ENCODE data around the gene HTRA1.

Gene HTRA1

DNA sequence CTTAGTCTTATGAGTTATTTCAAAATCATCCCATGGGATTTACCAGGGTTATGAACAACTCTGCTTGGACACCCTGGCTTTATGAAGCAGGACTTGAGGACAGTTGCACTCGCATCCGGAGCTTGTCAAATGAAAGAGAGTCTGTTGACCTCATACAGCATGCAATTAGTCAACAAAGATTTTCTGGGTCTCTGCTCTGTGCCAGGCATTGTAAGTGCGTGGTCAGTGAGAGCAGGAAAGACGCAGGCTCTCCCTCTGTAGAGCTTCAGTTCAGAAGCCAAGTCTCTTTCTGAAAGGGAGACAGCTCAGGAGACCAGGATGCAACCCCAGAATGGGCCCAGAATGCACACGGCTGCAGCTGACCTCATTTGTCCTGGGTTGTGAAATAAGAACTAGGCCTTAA is 53.7 kb downstream of the HTRA1 start:
- Mint-ChIP-seq H3K27ac (no peak overlapping the region), H3K4me1 (ENCODE audit: low read depth) (peaks cover 7% of the 10 kb centered on the region), H3K27me3 (peaks cover 7% of the 10 kb centered on the region), H3K4me3 (no peak overlapping the region), H3K9me3 (no peaks in the 10 kb centered on the region), H3K36me3 (ENCODE audit: low read depth) (no peaks in the 10 kb centered on the region)
- intact Hi-C loops (cut with micrococcal nuclease): no loop called here

DNA sequence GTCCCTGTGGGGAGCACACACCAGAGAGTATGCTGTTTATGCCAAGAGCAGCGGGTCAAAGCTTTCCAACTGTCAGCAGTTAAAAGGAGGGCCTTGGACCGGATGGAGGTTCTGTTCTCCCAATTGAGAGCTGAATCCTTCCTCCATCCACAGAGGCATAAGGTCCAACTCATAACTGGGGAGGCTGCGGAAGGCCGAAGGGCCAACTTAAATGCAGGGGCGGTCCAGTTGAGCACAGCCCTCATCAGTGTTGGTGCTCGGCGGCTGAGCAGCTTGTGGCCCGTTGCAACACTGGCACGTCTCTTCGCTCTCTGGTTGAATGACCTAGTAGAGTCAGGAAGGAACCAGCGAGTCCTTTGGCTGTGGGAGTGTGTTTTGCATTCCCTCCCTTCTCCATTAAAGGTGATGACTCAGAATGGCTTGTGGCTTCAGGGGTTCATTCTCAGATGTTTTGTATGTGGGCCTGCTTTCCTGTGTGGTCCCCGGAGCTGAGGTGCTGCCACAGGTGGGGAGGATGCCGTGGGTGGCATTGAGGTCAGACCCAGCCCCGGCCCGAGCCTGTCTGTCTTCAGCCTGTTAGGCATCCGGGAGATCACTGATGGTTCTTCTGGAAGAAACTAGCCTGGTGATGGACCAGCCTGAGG is 54.4 kb downstream of the HTRA1 start:
- H3K27me3 Mint-ChIP-seq: peaks cover 7% of the 10 kb centered on the region
- intact Hi-C loops (cut with micrococcal nuclease): no loop called here

DNA sequence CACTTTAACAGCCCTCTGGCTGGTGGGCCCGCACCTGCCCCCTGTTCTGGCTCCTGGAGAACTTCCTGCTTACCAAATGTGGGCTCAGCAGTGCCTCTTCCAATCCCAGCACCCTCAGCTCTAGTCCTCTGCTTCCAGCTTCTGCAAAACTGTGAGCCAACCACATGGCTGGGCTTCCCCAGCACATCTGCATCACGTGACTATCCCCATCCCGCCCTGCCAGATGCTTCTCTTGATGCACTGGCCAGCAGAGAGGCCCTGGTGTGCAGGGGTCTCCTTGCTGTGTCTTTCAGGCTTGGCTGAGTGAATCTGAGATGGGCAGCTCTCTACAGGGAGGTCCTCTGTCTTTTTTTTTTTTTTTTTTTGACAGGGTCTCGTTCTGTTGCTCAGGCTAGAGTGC is 55.4 kb downstream of the HTRA1 start:
- Mint-ChIP-seq H3K27me3 (peaks cover 7% of the 10 kb centered on the region), H3K36me3 (ENCODE audit: low read depth) (no peaks in the 10 kb centered on the region), H3K27ac (no peak overlapping the region), H3K4me1 (ENCODE audit: low read depth) (peaks cover 7% of the 10 kb centered on the region), H3K4me3 (no peak overlapping the region), H3K9me3 (no peaks in the 10 kb centered on the region)
- intact Hi-C loops (cut with micrococcal nuclease): no loop called here

More for the DNA sequence above, 54.4 kb downstream of the HTRA1 start:
- Mint-ChIP-seq H3K4me3 (no peak overlapping the region), H3K9me3 (no peaks in the 10 kb centered on the region), H3K36me3 (ENCODE audit: low read depth) (no peaks in the 10 kb centered on the region), H3K4me1 (ENCODE audit: low read depth) (peaks cover 7% of the 10 kb centered on the region), H3K27ac (no peak overlapping the region)

DNA sequence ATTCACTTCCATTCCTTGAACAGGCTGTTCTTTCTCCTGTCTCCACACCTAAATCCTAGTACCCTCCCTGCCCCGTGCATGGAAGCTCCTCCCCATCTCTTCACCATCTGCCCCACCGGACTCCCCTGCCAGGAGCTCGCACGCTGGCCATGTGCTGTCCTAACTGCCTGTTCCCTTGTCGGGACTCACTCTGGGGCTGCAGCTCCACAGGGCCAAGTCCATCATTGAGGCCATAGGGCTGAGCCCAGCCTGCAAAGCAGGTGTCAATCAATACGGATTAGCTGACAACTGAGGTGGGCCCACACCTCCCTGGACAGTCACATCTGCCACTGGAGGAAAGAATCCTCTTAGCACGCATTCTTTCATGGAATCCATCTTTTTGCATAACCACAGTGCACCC is 57.8 kb downstream of the HTRA1 start:
- Mint-ChIP-seq H3K4me3 (no peak overlapping the region), H3K27me3 (peaks cover 10% of the 10 kb centered on the region), H3K27ac (no peak overlapping the region), H3K4me1 (ENCODE audit: low read depth) (peaks cover 7% of the 10 kb centered on the region), H3K36me3 (ENCODE audit: low read depth) (no peaks in the 10 kb centered on the region), H3K9me3 (no peaks in the 10 kb centered on the region)
- intact Hi-C loops (cut with micrococcal nuclease): no loop called here

DNA sequence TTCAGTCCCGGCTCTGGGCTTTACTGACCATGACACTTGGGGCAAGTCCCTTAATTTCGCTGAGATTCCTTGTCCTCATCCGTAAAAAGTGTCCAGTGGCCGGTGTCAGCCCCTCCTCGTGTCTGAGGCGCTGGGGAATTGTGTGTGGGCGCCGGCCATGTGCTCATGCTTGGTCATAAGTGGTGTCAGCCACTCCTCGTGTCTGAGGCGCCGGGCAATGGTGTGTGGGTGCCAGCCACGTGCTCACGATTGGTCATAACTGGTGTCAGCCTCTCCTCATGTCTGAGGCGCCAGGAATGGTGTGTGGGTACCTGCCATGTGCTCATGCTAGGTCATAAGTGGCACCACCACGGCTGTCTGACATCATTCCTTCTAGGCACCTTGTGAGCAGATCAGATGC is 58.5 kb downstream of the HTRA1 start:
- intact Hi-C loops (cut with micrococcal nuclease): no loop called here
- no peak overlapping the region for H3K27ac Mint-ChIP-seq
- peaks cover 7% of the 10 kb centered on the region for H3K4me1 Mint-ChIP-seq (ENCODE audit: low read depth)
- H3K4me3 Mint-ChIP-seq: no peak overlapping the region
- no peaks in the 10 kb centered on the region for H3K9me3 Mint-ChIP-seq
- no peaks in the 10 kb centered on the region for H3K36me3 Mint-ChIP-seq (ENCODE audit: low read depth)
- H3K27me3 Mint-ChIP-seq: peaks cover 14% of the 10 kb centered on the region

DNA sequence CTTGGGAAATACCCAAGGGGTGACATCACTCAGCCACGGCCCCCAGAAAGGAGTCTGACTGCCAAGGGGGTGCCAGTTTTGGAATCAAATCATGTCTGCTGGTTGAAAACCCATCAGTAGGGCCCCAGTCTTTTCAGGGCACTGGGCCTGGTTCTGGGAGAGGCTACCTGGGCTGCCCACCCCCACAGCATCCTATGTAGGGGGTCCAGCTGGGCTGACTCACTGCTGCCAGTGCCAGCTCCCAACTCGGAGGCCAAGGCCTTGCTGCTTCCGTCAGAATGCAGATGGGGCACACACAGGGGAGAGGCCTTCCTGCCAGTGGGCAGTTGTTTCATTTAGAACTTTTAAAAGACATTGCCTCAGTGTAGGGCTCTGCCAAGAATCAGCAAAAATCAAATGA is 59.7 kb downstream of the HTRA1 start:
- no peaks in the 10 kb centered on the region for H3K36me3 Mint-ChIP-seq (ENCODE audit: low read depth)
- H3K4me1 Mint-ChIP-seq (ENCODE audit: low read depth): peaks cover 7% of the 10 kb centered on the region
- intact Hi-C loops (cut with micrococcal nuclease): no loop called here
- H3K9me3 Mint-ChIP-seq: no peaks in the 10 kb centered on the region
- peaks cover 19% of the 10 kb centered on the region for H3K27me3 Mint-ChIP-seq
- H3K4me3 Mint-ChIP-seq: no peak overlapping the region
- H3K27ac Mint-ChIP-seq: no peak overlapping the region

DNA sequence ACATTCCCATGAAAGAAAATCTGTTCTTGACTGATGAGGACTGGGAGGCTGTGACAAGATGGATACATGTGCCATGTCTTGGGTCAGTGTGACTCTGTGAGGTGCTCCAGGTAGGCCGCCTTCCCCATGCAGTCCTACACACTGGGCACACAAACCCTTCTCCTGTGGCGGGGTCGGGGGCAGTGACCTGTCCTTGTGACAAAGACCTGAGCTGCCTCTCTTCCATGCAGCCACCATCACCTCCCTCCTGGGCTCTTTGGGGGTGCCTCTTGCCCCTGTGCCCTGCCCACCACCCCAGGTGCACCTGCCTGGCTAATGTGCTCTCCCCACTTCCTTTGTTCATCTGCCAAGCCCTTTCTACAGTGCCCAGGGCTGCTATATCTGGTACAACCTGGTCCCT is 63.5 kb downstream of the HTRA1 start:
- intact Hi-C loops (cut with micrococcal nuclease): no loop called here
- Mint-ChIP-seq H3K4me1 (ENCODE audit: low read depth) (no peaks in the 10 kb centered on the region), H3K27me3 (peaks cover 27% of the 10 kb centered on the region)

DNA sequence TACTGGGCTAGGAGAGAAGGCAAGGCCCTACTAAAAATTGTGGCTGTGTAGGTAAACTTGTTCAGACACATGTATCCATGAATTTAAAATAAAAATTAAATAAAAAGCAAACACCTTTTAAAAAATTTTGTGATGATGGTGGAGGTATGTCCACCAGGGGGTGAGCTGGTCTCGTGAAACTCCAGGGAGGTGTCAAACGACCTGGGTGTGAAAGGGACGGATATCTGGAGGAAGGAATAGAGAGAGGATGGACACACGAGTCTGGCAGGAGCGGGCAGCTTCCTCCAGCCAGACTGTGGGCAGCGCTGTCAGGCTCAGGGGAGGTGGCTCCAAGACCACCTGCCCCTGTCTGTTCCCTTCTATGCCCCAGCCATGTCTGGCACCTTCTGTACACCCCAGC is 64.4 kb downstream of the HTRA1 start:
- Mint-ChIP-seq H3K27ac (no peak overlapping the region), H3K4me1 (ENCODE audit: low read depth) (peaks cover 4% of the 10 kb centered on the region), H3K4me3 (no peak overlapping the region), H3K9me3 (no peaks in the 10 kb centered on the region), H3K27me3 (peaks cover 32% of the 10 kb centered on the region), H3K36me3 (ENCODE audit: low read depth) (no peaks in the 10 kb centered on the region)
- intact Hi-C loops (cut with micrococcal nuclease): no loop called here

More for the DNA sequence above, 63.5 kb downstream of the HTRA1 start:
- Mint-ChIP-seq H3K9me3 (no peaks in the 10 kb centered on the region), H3K36me3 (ENCODE audit: low read depth) (no peaks in the 10 kb centered on the region), H3K4me3 (no peak overlapping the region), H3K27ac (no peak overlapping the region)

DNA sequence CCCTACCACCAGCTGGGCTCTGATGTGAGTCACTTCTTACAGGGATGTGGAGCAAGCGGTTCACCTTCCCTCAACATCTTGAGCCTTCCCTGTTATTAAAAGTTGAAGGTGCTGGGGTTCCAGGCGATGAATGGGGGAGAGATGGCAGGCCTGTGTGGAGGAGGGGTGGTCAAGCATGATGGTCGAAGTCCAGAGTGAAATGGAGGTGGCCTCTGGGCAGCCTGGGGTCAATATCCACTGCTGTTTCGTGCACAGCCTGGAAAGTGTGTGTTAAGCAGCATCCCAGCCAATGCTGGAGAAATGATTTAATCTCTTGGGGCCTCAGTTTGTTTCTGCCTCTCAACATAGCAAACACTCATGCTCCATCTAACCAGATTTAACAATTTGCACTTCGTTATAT is 65.5 kb downstream of the HTRA1 start:
- intact Hi-C loops (cut with micrococcal nuclease): no loop called here
- Mint-ChIP-seq H3K4me1 (ENCODE audit: low read depth) (peaks cover 4% of the 10 kb centered on the region), H3K27ac (no peak overlapping the region), H3K9me3 (no peaks in the 10 kb centered on the region), H3K27me3 (peaks cover 38% of the 10 kb centered on the region), H3K36me3 (ENCODE audit: low read depth) (no peaks in the 10 kb centered on the region), H3K4me3 (no peak overlapping the region)

DNA sequence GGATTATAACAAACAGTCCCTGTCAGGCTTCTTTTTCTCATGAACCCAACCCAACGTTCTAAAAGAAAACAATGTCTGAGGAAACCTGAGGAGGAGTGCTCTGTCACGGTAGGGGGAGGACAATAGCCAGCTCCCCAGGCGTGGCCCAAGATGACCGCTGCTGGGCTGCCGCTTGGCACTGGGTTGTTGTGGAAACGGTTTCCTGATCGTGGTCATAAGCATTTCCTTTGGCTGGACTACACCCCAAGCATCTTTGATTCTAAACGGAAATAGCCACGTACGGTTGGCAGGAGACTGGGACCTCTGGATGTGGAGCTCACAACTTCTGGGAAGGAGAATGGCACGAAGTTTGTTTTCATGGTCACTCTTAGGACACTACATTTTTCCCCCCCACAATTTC is 68.8 kb downstream of the HTRA1 start:
- Mint-ChIP-seq H3K27ac (no peak overlapping the region), H3K36me3 (ENCODE audit: low read depth) (no peaks in the 10 kb centered on the region), H3K4me3 (no peak overlapping the region), H3K4me1 (ENCODE audit: low read depth) (peaks cover 4% of the 10 kb centered on the region), H3K9me3 (no peaks in the 10 kb centered on the region), H3K27me3 (peaks cover 32% of the 10 kb centered on the region)
- intact Hi-C loops (cut with micrococcal nuclease): no loop called here

DNA sequence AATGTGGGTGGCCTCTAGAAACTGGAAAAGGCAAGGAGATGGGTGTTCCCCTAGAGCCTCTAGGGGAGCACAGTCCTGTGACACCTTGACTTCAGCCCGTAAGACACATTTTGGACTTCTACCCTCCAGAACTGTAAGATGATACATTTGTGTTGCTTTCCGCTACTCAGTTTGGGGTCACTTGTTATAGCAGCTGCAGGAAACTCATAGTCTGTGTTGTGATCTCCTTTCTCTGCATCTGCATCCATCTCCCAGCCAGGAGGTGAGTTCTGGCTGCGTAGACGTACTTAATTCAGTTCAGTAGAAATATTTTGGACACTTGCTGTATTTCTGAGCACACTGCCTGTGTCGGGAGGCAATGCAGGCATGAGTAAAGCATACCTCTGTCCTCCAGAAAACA is 69.9 kb downstream of the HTRA1 start:
- no peak overlapping the region for H3K27ac Mint-ChIP-seq
- H3K36me3 Mint-ChIP-seq (ENCODE audit: low read depth): no peaks in the 10 kb centered on the region
- H3K27me3 Mint-ChIP-seq: peaks cover 29% of the 10 kb centered on the region
- intact Hi-C loops (cut with micrococcal nuclease): no loop called here
- no peak overlapping the region for H3K4me3 Mint-ChIP-seq
- H3K4me1 Mint-ChIP-seq (ENCODE audit: low read depth): peaks cover 4% of the 10 kb centered on the region
- no peaks in the 10 kb centered on the region for H3K9me3 Mint-ChIP-seq

DNA sequence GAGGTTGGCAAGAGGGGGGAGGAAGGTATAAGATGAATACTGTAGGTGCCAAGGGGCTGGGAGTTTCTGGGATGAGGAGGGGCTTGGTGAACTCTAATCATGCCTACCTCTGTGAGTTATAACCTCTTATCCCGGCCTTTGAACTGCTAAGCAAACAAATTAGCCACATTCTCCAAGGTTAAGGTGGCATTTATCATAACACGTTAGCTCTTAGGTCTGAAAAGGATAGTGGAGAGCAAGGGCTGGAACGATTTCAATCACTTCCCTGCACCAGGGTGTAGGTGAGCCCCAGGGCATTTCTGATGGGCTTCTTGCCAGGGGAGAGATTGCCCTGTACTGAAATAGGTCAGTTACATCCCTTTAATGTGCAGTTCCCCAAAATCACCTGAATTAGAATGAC is 70.6 kb downstream of the HTRA1 start:
- intact Hi-C loops (cut with micrococcal nuclease): no loop called here
- Mint-ChIP-seq H3K9me3 (no peaks in the 10 kb centered on the region), H3K36me3 (ENCODE audit: low read depth) (no peaks in the 10 kb centered on the region)

DNA sequence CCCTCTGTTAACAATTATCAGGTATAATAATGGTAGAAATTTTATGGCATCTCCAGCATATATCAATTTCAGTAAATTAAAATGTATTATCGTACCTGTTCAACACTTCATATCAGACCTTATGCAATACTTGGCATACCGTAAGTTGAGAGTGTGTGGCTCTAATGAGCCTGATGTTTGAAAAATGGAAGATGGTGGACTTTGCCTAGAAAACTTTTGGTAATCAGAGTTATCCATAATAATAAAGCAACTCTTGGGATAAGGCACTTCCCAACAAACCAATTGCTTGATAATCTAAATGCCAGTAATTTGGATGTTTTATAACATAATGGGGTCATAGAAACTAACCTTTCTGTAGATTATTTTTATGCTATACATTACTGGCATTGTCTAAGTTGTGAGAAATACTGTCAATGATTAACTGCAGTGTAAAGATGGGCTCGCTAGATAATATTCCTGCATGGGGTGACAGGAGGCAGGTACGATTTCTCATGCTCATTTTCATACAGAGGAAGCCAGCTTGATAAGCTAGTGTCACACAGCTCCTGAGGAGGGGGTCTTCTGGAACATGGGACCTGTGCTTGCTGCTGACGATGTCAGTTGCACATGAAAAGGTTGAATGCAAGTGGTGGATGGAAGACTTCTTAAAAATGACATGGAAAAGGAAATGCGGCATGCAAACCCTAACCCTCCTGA is 71.4 kb downstream of the HTRA1 start:
- Mint-ChIP-seq H3K4me1 (ENCODE audit: low read depth) (peaks cover 4% of the 10 kb centered on the region), H3K36me3 (ENCODE audit: low read depth) (no peaks in the 10 kb centered on the region), H3K27me3 (peaks cover 23% of the 10 kb centered on the region), H3K4me3 (no peak overlapping the region), H3K27ac (no peak overlapping the region), H3K9me3 (no peaks in the 10 kb centered on the region)
- intact Hi-C loops (cut with micrococcal nuclease): no loop called here

More for the DNA sequence above, 70.6 kb downstream of the HTRA1 start:
- peaks cover 4% of the 10 kb centered on the region for H3K4me1 Mint-ChIP-seq (ENCODE audit: low read depth)
- no peak overlapping the region for H3K4me3 Mint-ChIP-seq
- H3K27ac Mint-ChIP-seq: no peak overlapping the region
- H3K27me3 Mint-ChIP-seq: peaks cover 23% of the 10 kb centered on the region

DNA sequence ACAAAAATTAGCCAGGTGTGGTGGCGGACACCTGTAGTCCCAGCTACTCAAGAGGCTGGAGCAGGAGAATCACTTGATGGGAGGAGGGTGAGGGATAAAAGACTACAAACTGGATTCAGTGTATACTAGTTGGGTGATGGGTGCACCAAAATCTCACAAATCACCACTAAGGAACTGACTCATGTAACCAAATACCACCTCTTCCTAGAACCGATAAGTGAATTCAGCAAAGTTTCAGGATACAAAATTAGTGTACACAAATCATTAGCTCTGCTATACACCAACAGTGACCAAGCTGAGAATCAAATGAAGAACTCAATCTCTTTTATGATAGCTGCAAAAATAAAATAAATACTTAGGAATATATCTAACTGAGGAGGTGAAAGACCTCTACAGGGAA is 76.2 kb downstream of the HTRA1 start:
- H3K4me1 Mint-ChIP-seq (ENCODE audit: low read depth): no peaks in the 10 kb centered on the region
- intact Hi-C loops (cut with micrococcal nuclease): no loop called here

DNA sequence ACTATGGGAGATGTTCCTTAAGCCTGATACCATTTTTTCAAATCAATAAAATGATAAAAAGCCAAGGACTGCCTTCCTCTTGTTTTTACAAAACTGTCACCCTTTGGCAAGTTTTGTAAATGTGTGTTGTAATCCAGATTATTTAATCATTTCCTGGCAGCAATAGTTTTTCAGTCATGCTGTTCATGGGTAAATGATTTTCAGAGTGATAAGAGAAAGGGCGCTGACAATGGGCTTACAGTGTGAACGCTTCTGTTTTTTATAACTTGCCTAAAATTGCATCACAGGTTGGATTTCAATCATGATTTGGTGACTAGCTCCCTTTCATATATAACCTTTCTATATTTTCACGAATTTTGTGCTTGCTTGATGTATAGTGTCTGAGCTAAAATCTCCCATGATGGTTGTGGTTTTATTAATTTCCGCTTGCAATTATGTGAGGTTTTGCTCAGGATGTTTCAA is 80.2 kb downstream of the HTRA1 start:
- intact Hi-C loops (cut with micrococcal nuclease): no loop called here
- H3K27ac Mint-ChIP-seq: no peak overlapping the region
- H3K9me3 Mint-ChIP-seq: no peaks in the 10 kb centered on the region
- H3K4me3 Mint-ChIP-seq: no peak overlapping the region
- H3K4me1 Mint-ChIP-seq (ENCODE audit: low read depth): peaks cover 24% of the 10 kb centered on the region
- H3K27me3 Mint-ChIP-seq: peaks cover 2% of the 10 kb centered on the region
- H3K36me3 Mint-ChIP-seq (ENCODE audit: low read depth): no peaks in the 10 kb centered on the region

More for the DNA sequence above, 76.2 kb downstream of the HTRA1 start:
- Mint-ChIP-seq H3K27me3 (peaks cover 6% of the 10 kb centered on the region), H3K4me3 (no peak overlapping the region), H3K9me3 (no peaks in the 10 kb centered on the region), H3K27ac (no peak overlapping the region), H3K36me3 (ENCODE audit: low read depth) (no peaks in the 10 kb centered on the region)
